Measurements from ENCODE around the gene UGGT2. TPM values are rescaled to one million over a fixed set of nuclear protein-coding genes. Genes with fewer than 3 reads are reported as not detected.
A peak's percentile ranks its signal among the peaks of the same experiment; 100 is the strongest.
"Not testable (repeated sequence)": the region's sequence is repeated elsewhere in the genome, so short reads cannot be mapped to it uniquely, and the experiment has no call there.

The UGGT2 gene
- total RNA-seq, 1 experiment from 2014 or later, result 34.5 TPM

- Mint-ChIP-seq H3K27ac (0 out of 7 replicates have a peak overlapping the region, but pooled peaks of 1 of the 3 experiments have one; percentile 24), H3K36me3 (ENCODE audit: insufficient read depth in 1 of 3, low read depth in 3 of 3) (peaks cover 19 to 50% (median 31%) of the 10 kb centered on the region in 3 experiments), H3K4me3 (no peak overlapping the region), H3K9me3 (peaks cover 7 to 11% of the 10 kb centered on the region in 2 experiments; a peak in 4 of 5 replicates), H3K4me1 (no peaks in the 10 kb centered on the region; a peak in 1 of 4 replicates), H3K27me3 (ENCODE audit: low read depth) (no peaks in the 10 kb centered on the region)
- Histone ChIP-seq H3K4me1 (ENCODE audit: insufficient read depth, low read length) (no peaks in the 10 kb centered on the region), H3K14ac (ENCODE audit: insufficient read depth, low read length) (no peak overlapping the region), H2BK120ac (ENCODE audit: low read depth, low read length, poor library complexity, severe bottlenecking) (no peak overlapping the region), H4K20me1 (ENCODE audit: control insufficient read depth, insufficient read depth, insufficient read length) (no peaks in the 10 kb centered on the region), H3K4me2 (ENCODE audit: insufficient read depth, insufficient read length, low read length) (no peak overlapping the region), H3K4ac (ENCODE audit: low read depth, low read length) (no peak overlapping the region), H2AK5ac (ENCODE audit: insufficient read length, low read length) (no peak overlapping the region), H4K5ac (ENCODE audit: insufficient read length, low read depth, low read length) (no peak overlapping the region), H3K27ac (ENCODE audit: insufficient read length, low read depth, low read length) (no peak overlapping the region), H3K27me3 (ENCODE audit: insufficient read depth, low read length) (no peaks in the 10 kb centered on the region), H3T11ph (ENCODE audit: low read length) (no peak overlapping the region), H3K79me1 (ENCODE audit: insufficient read depth, low read depth, low read length, poor library complexity, severe bottlenecking) (no peaks in the 10 kb centered on the region), H4K91ac (ENCODE audit: insufficient read length, low read depth, low read length) (no peak overlapping the region), H3K79me2 (ENCODE audit: insufficient read depth, low read length) (no peaks in the 10 kb centered on the region), H3K23me2 (ENCODE audit: insufficient read length, low read depth, low read length, poor library complexity, severe bottlenecking) (no peaks in the 10 kb centered on the region), H2AFZ (ENCODE audit: low read length) (no peak overlapping the region), H3K23ac (ENCODE audit: insufficient read length, low read depth, low read length) (no peak overlapping the region), H3K9ac (ENCODE audit: extremely low read depth, insufficient read length, low read length) (no peak overlapping the region), H2BK15ac (ENCODE audit: low read depth, low read length) (no peak overlapping the region), H3K56ac (ENCODE audit: insufficient read length, low read depth, low read length) (no peak overlapping the region), H3K18ac (ENCODE audit: insufficient read length, low read depth, low read length) (no peak overlapping the region), H3K9me3 (ENCODE audit: control insufficient read depth, low read depth, low read length) (no peaks in the 10 kb centered on the region), H2BK12ac (ENCODE audit: insufficient read length, low read depth, low read length) (no peak overlapping the region), H4K8ac (replicated peaks; ENCODE audit: insufficient read length, low read depth, low read length) (no peak overlapping the region), H2BK5ac (ENCODE audit: insufficient read length, low read length) (no peak overlapping the region), H2BK20ac (ENCODE audit: low read depth, low read length, poor library complexity, severe bottlenecking) (no peak overlapping the region)
- DNase-seq, result no peak
- no peak for TF ChIP-seq CTCF (conservative IDR thresholded peaks at IDR 0.05)
- no CpG with 5 or more reads among the region's 7 CpGs for WGBS (ENCODE audit: extremely low coverage, insufficient read length, low lambda C conversion rate)
Observed at GRCh38 chr13:95791084-95791722, 262.0 kb downstream of the UGGT2 start.

GRCh38 chr13:95789315-95789714 is 263.9 kb downstream of the UGGT2 start:
- not testable (repeated sequence) for H3T11ph ChIP-seq (ENCODE audit: low read length); H2BK15ac ChIP-seq (ENCODE audit: low read depth, low read length); H3K14ac ChIP-seq (ENCODE audit: insufficient read depth, low read length); H3K27ac ChIP-seq (ENCODE audit: insufficient read length, low read depth, low read length); H4K91ac ChIP-seq (ENCODE audit: insufficient read length, low read depth, low read length); H3K4me1 Mint-ChIP-seq; DNase-seq; H3K27ac Mint-ChIP-seq; H3K9me3 ChIP-seq (ENCODE audit: control insufficient read depth, low read depth, low read length); H3K4me1 ChIP-seq (ENCODE audit: insufficient read depth, low read length); H3K79me1 ChIP-seq (ENCODE audit: insufficient read depth, low read depth, low read length, poor library complexity, severe bottlenecking); H3K23me2 ChIP-seq (ENCODE audit: insufficient read length, low read depth, low read length, poor library complexity, severe bottlenecking); H3K9ac ChIP-seq (ENCODE audit: extremely low read depth, insufficient read length, low read length); H2BK120ac ChIP-seq (ENCODE audit: low read depth, low read length, poor library complexity, severe bottlenecking); H3K4me2 ChIP-seq (ENCODE audit: insufficient read depth, insufficient read length, low read length); H3K27me3 Mint-ChIP-seq (ENCODE audit: low read depth); H3K56ac ChIP-seq (ENCODE audit: insufficient read length, low read depth, low read length); H2BK5ac ChIP-seq (ENCODE audit: insufficient read length, low read length); H3K18ac ChIP-seq (ENCODE audit: insufficient read length, low read depth, low read length); H3K4ac ChIP-seq (ENCODE audit: low read depth, low read length); H2BK12ac ChIP-seq (ENCODE audit: insufficient read length, low read depth, low read length); H2AK5ac ChIP-seq (ENCODE audit: insufficient read length, low read length); H3K4me3 Mint-ChIP-seq; H3K27me3 ChIP-seq (ENCODE audit: insufficient read depth, low read length); H2BK20ac ChIP-seq (ENCODE audit: low read depth, low read length, poor library complexity, severe bottlenecking); H4K8ac ChIP-seq (replicated peaks; ENCODE audit: insufficient read length, low read depth, low read length); H2AFZ ChIP-seq (ENCODE audit: low read length); H4K20me1 ChIP-seq (ENCODE audit: control insufficient read depth, insufficient read depth, insufficient read length); H3K79me2 ChIP-seq (ENCODE audit: insufficient read depth, low read length); H3K23ac ChIP-seq (ENCODE audit: insufficient read length, low read depth, low read length); H4K5ac ChIP-seq (ENCODE audit: insufficient read length, low read depth, low read length)
- H3K36me3 Mint-ChIP-seq (ENCODE audit: insufficient read depth in 1 of 3, low read depth in 3 of 3), result peaks cover 19 to 46% (median 31%) of the 10 kb centered on the region in 3 experiments
- peaks cover 7 to 11% of the 10 kb centered on the region in 2 experiments; a peak in 4 of 5 replicates for H3K9me3 Mint-ChIP-seq
